Mesenchymal stem cell (in vitro differentiated cells and primary cell): ENCODE data around the gene RNASE8.

Source experiments
- DNase-seq: peaks from one replicate; pipeline ENCODE4 v3.0.0-alpha.2; 2013
- H2AFZ ChIP-seq: one replicate; pipeline ENCODE4 v1.6.1; 2013; ENCODE audit warnings: low read depth, mild to moderate bottlenecking, control low read depth, inconsistent platforms, low read length, moderate library complexity
- H2AK5ac ChIP-seq: 2 replicates; pipeline ENCODE4 v1.6.1; 2013; ENCODE audit warnings: low read length, moderate library complexity, mild to moderate bottlenecking, inconsistent platforms; ENCODE audit not compliant: severe bottlenecking
- H2BK120ac ChIP-seq: one replicate; pipeline ENCODE4 v1.6.1; 2013; ENCODE audit warnings: low read depth, mild to moderate bottlenecking, inconsistent platforms, low read length, moderate library complexity
- H2BK12ac ChIP-seq, 2 experiments: one replicate each; pipeline ENCODE4 v1.6.1; 2013; ENCODE audit warnings: inconsistent platforms in 2 of 2, low read length in 2 of 2, mild to moderate bottlenecking in 2 of 2, moderate library complexity in 2 of 2, control low read depth in 1 of 2
- H2BK15ac ChIP-seq: one replicate; pipeline ENCODE4 v1.6.1; 2013; ENCODE audit warnings: mild to moderate bottlenecking, low read depth, inconsistent platforms; ENCODE audit not compliant: poor library complexity, severe bottlenecking
- H2BK5ac ChIP-seq: 2 replicates; pipeline ENCODE4 v1.6.1; 2013; ENCODE audit warnings: low read depth, mild to moderate bottlenecking, low read length, control low read depth, inconsistent platforms; ENCODE audit not compliant: poor library complexity, severe bottlenecking
- H3K14ac ChIP-seq, 2 experiments: one replicate each; pipeline ENCODE4 v1.6.1; 2013; ENCODE audit warnings: inconsistent platforms in 2 of 2, low read length in 2 of 2, control low read depth in 1 of 2, mild to moderate bottlenecking in 1 of 2, moderate library complexity in 1 of 2
- H3K18ac ChIP-seq, 2 experiments: one replicate each; pipeline ENCODE4 v1.6.1; 2013; ENCODE audit warnings: inconsistent platforms in 2 of 2, low read length in 2 of 2, control low read depth in 1 of 2, low read depth in 1 of 2, mild to moderate bottlenecking in 1 of 2
- H3K23ac ChIP-seq, 2 experiments: one replicate each; pipeline ENCODE4 v1.6.1; 2013; ENCODE audit warnings: inconsistent platforms in 2 of 2, low read length in 2 of 2, mild to moderate bottlenecking in 2 of 2, moderate library complexity in 2 of 2, control low read depth in 1 of 2
- H3K27ac ChIP-seq: 2 replicates; pipeline ENCODE4 v1.5.1; 2013; ENCODE audit warnings: mild to moderate bottlenecking, moderate library complexity, low read length, control low read depth, inconsistent platforms; ENCODE audit not compliant: poor library complexity, severe bottlenecking
- H3K27me3 ChIP-seq, 2 experiments: 2 replicates each; pipeline versions ENCODE4 v1.6.1 to v1.7.0; 2013; ENCODE audit warnings: low read length in 2 of 2, mild to moderate bottlenecking in 2 of 2, moderate library complexity in 2 of 2, control low read depth in 1 of 2, inconsistent platforms in 1 of 2; ENCODE audit not compliant: control insufficient read depth in 1 of 2, insufficient read depth in 1 of 2
- H3K36me3 ChIP-seq, 2 experiments: 2 replicates each; pipeline versions ENCODE4 v1.6.1 to v1.7.0; 2013; ENCODE audit warnings: low read length in 2 of 2, control low read depth in 1 of 2, inconsistent platforms in 1 of 2, low read depth in 1 of 2, mild to moderate bottlenecking in 1 of 2; ENCODE audit not compliant: insufficient read depth in 2 of 2, control insufficient read depth in 1 of 2
- H3K4ac ChIP-seq, 2 experiments: one replicate each; pipeline ENCODE4 v1.6.1; 2013; ENCODE audit warnings: inconsistent platforms in 2 of 2, low read length in 2 of 2, mild to moderate bottlenecking in 2 of 2, moderate library complexity in 2 of 2, control low read depth in 1 of 2, low read depth in 1 of 2
- H3K4me1 ChIP-seq: 2 replicates; pipeline ENCODE4 v1.6.1; 2013; ENCODE audit warnings: low read depth, low read length, control low read depth; ENCODE audit not compliant: control insufficient read depth, insufficient read depth
- H3K4me2 ChIP-seq: 2 replicates; pipeline ENCODE4 v1.6.1; 2013; ENCODE audit warnings: low read length, mild to moderate bottlenecking, inconsistent platforms; ENCODE audit not compliant: poor library complexity, severe bottlenecking
- H3K4me3 ChIP-seq, 2 experiments: 2 replicates each; pipeline versions ENCODE4 v1.5.1 to v1.7.0; 2013; ENCODE audit warnings: low read length in 2 of 2, mild to moderate bottlenecking in 2 of 2, control low read depth in 1 of 2, low read depth in 1 of 2; ENCODE audit not compliant: insufficient read depth in 1 of 2
- H3K79me1 ChIP-seq: replicated peaks from 2 replicates; pipeline ENCODE4 v1.6.1; 2013; ENCODE audit warnings: mild to moderate bottlenecking, control low read depth, low read length, inconsistent platforms; ENCODE audit not compliant: poor library complexity, severe bottlenecking
- H3K9ac ChIP-seq: 2 replicates; pipeline ENCODE4 v1.7.0; 2013; ENCODE audit warnings: mild to moderate bottlenecking, low read length, moderate library complexity
- H3K9me3 ChIP-seq: 2 replicates; pipeline ENCODE4 v1.7.0; 2013; ENCODE audit warnings: mild to moderate bottlenecking, low read length; ENCODE audit not compliant: control insufficient read depth
- H4K8ac ChIP-seq: one replicate; pipeline ENCODE4 v1.6.1; 2013; ENCODE audit warnings: inconsistent platforms, mild to moderate bottlenecking, low read length, moderate library complexity
- H4K91ac ChIP-seq: one replicate; pipeline ENCODE4 v1.6.1; 2013; ENCODE audit warnings: mild to moderate bottlenecking, low read length, inconsistent platforms
- WGBS: methylation state at CpG from one replicate; pipeline ENCODE4 v1.1.7; 2013; ENCODE audit warnings: mixed read lengths; 5-methylcytosine and 5-hydroxymethylcytosine counted together

Gene RNASE8

DNA sequence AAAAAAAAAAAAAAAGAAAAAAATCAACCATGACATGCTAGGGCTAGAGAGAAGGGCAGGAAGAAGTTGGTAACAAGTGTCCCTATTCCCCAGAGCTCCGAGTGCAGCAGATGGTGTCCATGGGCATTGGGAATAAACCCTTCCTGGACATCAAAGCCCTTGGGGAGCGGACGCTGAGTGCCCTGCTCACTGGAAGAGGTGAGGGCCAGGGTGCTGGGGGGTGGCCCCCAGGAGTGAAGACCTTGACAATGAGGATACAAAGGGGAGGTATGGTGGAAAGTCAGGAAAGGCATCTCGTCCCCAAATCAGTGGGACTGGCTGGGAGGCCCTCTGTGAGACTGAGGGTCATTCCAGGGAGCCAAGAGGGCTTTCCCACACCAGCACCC is 29.3 kb downstream of the RNASE8 start:
- H2BK12ac ChIP-seq: no peak overlapping the region
- H3K27ac ChIP-seq: peak overlapping the region; percentile 37
- H4K8ac ChIP-seq: no peak overlapping the region
- H3K9ac ChIP-seq: peak overlapping the region; percentile 81
- H3K14ac ChIP-seq: no peak overlapping the region
- H3K4me3 ChIP-seq: no peak overlapping the region
- no peak overlapping the region for H3K4me2 ChIP-seq
- H2BK5ac ChIP-seq: no peak overlapping the region
- H4K91ac ChIP-seq: no peak overlapping the region
- H2AK5ac ChIP-seq: no peak overlapping the region
- no peak overlapping the region for H3K4ac ChIP-seq
- no peak overlapping the region for H2BK15ac ChIP-seq
- H2AFZ ChIP-seq: no peak overlapping the region
- H3K4me1 ChIP-seq: peaks cover 24% of the 10 kb centered on the region
- H3K79me1 ChIP-seq: peaks cover 22% of the 10 kb centered on the region
- no peak overlapping the region for H2BK120ac ChIP-seq
- no peaks in the 10 kb centered on the region for H3K9me3 ChIP-seq
- peaks cover 82 to 83% of the 10 kb centered on the region in 2 experiments for H3K36me3 ChIP-seq
- H3K23ac ChIP-seq: no peak overlapping the region
- 97% methylated on average over 3 of the region's 4 CpGs for WGBS
- H3K18ac ChIP-seq: no peak overlapping the region
- no peak for DNase-seq
- no peaks in the 10 kb centered on the region for H3K27me3 ChIP-seq

DNA sequence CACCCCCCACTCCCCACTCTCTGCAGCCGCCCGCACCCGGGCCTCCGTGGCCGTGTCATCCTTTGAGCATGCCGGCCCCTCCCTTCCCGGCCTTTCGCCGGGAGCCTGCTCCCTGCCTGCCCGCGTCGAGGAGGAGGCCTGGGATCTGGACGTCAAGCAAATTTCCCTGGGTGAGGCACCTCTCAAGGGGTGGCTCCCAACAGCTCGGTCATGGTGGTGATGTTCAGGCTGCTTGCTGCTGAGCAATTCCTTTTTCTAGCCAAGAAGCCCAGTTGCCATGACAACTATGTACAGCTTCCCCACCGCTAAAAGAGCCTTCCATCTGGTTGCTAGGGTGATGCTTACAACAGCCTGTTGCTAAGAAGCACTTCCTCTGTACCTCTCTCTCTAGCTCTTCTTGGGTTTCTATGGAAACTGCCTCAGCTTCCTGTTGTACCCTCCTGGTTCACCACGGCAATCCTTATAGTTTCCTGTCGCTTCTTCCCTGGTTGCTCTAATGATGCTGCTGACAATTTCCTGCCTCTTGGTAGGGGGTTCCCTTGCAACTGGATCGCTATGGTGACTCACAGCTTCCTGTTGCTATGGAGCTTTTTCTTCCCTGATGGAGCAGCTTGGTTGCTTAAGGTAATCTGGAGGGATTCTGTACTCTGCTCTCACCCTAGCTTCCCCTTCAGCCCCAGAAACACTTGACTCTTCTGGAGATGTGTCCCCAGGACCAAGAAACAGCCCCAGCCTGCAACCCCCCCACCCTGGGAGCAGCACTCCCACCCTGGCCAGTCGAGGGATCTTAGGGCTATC is 29.9 kb downstream of the RNASE8 start:
- no peak overlapping the region for H4K91ac ChIP-seq
- H3K18ac ChIP-seq: no peak overlapping the region
- no peak overlapping the region for H2BK15ac ChIP-seq
- peaks cover 76 to 83% of the 10 kb centered on the region in 2 experiments for H3K36me3 ChIP-seq
- DNase-seq: peak; percentile 92
- no peak overlapping the region for H2AK5ac ChIP-seq
- peaks cover 17% of the 10 kb centered on the region for H3K79me1 ChIP-seq
- H2BK5ac ChIP-seq: no peak overlapping the region
- no peaks in the 10 kb centered on the region for H3K9me3 ChIP-seq
- H3K14ac ChIP-seq: no peak overlapping the region
- H2BK120ac ChIP-seq: no peak overlapping the region
- peaks cover 30% of the 10 kb centered on the region for H3K4me1 ChIP-seq
- no peak overlapping the region for H3K4me2 ChIP-seq
- no peak overlapping the region for H3K23ac ChIP-seq
- H3K27ac ChIP-seq: peak overlapping the region; percentile 37
- no peaks in the 10 kb centered on the region for H3K27me3 ChIP-seq
- no peak overlapping the region for H4K8ac ChIP-seq
- H3K9ac ChIP-seq: peak overlapping the region; percentile 81
- no peak overlapping the region for H2BK12ac ChIP-seq
- H2AFZ ChIP-seq: no peak overlapping the region
- 57% methylated on average over 19 of the region's 19 CpGs for WGBS
- no peak overlapping the region for H3K4me3 ChIP-seq
- H3K4ac ChIP-seq: no peak overlapping the region

GRCh38 chr14:21088687-21089086 is 31.1 kb downstream of the RNASE8 start:
- Histone ChIP-seq H3K9ac (peak overlapping the region; percentile 81), H2BK15ac (no peak overlapping the region), H3K9me3 (no peaks in the 10 kb centered on the region), H3K4me1 (peaks cover 36% of the 10 kb centered on the region), H2AK5ac (no peak overlapping the region), H3K27me3 (no peaks in the 10 kb centered on the region), H3K36me3 (peaks cover 73 to 82% of the 10 kb centered on the region in 2 experiments), H2AFZ (no peak overlapping the region), H2BK5ac (no peak overlapping the region), H3K4me2 (no peak overlapping the region), H4K8ac (no peak overlapping the region), H2BK120ac (no peak overlapping the region), H3K23ac (no peak overlapping the region), H3K18ac (no peak overlapping the region), H3K4ac (no peak overlapping the region), H3K79me1 (peaks cover 21% of the 10 kb centered on the region), H3K4me3 (no peak overlapping the region), H3K27ac (no peak overlapping the region), H3K14ac (no peak overlapping the region), H4K91ac (no peak overlapping the region), H2BK12ac (no peak overlapping the region)
- DNase-seq: no peak
- 75% methylated on average over 4 of the region's 4 CpGs for WGBS

GRCh38 chr14:21089271-21089670 is 31.6 kb downstream of the RNASE8 start:
- Histone ChIP-seq H4K8ac (no peak overlapping the region), H2BK5ac (no peak overlapping the region), H3K36me3 (peaks cover 67 to 78% of the 10 kb centered on the region in 2 experiments), H2AFZ (no peak overlapping the region), H3K23ac (no peak overlapping the region), H3K27me3 (no peaks in the 10 kb centered on the region), H4K91ac (no peak overlapping the region), H3K4me3 (no peak overlapping the region), H3K4ac (no peak overlapping the region), H2BK120ac (no peak overlapping the region), H3K4me1 (peaks cover 37% of the 10 kb centered on the region), H3K9ac (no peak overlapping the region), H3K79me1 (peaks cover 21% of the 10 kb centered on the region), H2BK15ac (no peak overlapping the region), H3K18ac (no peak overlapping the region), H3K14ac (no peak overlapping the region), H3K27ac (no peak overlapping the region), H3K4me2 (no peak overlapping the region), H2AK5ac (no peak overlapping the region), H3K9me3 (no peaks in the 10 kb centered on the region), H2BK12ac (no peak overlapping the region)
- no CpG with 5 or more reads among the region's 1 CpG for WGBS
- DNase-seq: no peak
